ENCODE data around the gene FBXW4. TPM values are rescaled to one million over a fixed set of nuclear protein-coding genes. Genes with fewer than 3 reads are reported as not detected.

The FBXW4 gene
- total RNA-seq, 1 donor from 2014 or later, result 36.0 TPM

DNA sequence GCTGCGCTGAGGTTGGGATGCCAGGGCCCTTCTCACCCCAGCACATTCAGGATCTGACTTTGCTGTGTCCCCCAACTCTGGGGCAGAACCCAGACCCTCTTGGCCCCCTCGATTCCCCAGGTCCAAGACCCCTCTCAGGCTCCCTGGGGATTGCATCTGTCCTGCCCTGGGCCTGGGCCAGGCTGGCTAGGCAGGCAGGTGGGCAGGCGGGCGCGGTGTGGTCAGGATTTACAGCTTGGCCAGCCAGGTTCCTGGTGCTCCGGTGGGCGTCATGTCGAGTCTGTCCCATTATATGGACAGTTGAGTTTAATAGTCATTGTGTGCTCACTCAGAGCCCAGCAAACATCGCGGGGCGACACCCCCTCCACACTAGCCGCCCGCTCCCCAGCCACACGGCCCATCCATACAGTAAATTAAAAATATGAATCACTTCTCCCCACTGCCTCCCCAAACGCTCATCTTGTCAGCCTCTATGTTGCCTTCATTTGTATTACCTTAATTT is 130.4 kb downstream of the FBXW4 start:
- peaks cover 2% of the 10 kb centered on the region for H3K36me3 Mint-ChIP-seq (ENCODE audit: low read depth, unreplicated experiment)
- peaks cover 2% of the 10 kb centered on the region for H3K4me1 Mint-ChIP-seq (ENCODE audit: unreplicated experiment)
- DNase-seq (ENCODE audit: low spot score), result no peak
- peaks cover 26% of the 10 kb centered on the region for H3K27me3 Mint-ChIP-seq (ENCODE audit: unreplicated experiment)
- H3K27ac Mint-ChIP-seq (ENCODE audit: unreplicated experiment), result no peak overlapping the region
- TF ChIP-seq, protein P1, sequence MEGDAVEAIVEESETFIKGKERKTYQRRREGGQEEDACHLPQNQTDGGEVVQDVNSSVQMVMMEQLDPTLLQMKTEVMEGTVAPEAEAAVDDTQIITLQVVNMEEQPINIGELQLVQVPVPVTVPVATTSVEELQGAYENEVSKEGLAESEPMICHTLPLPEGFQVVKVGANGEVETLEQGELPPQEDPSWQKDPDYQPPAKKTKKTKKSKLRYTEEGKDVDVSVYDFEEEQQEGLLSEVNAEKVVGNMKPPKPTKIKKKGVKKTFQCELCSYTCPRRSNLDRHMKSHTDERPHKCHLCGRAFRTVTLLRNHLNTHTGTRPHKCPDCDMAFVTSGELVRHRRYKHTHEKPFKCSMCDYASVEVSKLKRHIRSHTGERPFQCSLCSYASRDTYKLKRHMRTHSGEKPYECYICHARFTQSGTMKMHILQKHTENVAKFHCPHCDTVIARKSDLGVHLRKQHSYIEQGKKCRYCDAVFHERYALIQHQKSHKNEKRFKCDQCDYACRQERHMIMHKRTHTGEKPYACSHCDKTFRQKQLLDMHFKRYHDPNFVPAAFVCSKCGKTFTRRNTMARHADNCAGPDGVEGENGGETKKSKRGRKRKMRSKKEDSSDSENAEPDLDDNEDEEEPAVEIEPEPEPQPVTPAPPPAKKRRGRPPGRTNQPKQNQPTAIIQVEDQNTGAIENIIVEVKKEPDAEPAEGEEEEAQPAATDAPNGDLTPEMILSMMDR (IDR thresholded peaks at IDR 0.05; ENCODE audit: unreplicated experiment), result no peak
- no peaks in the 10 kb centered on the region for H3K9me3 Mint-ChIP-seq (ENCODE audit: unreplicated experiment)
- no peak overlapping the region for H3K4me3 Mint-ChIP-seq (ENCODE audit: unreplicated experiment)

DNA sequence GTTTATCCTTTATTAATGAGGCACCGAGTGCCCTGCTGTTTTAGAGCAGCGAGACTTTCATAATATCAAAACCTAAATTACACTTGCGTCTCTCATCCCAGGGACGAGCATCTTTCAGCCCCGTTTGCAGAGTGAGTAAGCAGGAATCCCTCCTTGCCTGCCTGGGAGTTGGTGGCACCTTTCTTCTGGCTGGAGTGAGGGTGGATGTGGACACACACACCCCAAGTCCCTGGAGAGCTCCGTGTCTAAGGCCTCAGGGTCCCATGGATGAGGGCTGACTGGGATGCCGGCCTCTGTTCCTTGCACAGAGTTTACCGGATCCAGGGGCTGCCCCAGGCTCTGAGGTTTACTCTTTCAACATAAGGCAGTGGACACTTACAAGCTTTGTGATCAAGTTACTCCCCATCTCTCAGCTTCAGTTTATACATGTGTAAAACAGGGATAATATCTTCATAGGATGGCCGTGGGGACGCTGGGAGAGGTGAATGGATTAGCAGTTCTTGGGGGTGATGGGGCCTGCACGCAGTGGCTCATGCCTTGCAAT is 131.4 kb downstream of the FBXW4 start:
- H3K27ac Mint-ChIP-seq (ENCODE audit: unreplicated experiment), result no peak overlapping the region
- peaks cover 2% of the 10 kb centered on the region for H3K4me1 Mint-ChIP-seq (ENCODE audit: unreplicated experiment)
- no peak for DNase-seq (ENCODE audit: low spot score)
- no peak overlapping the region for H3K4me3 Mint-ChIP-seq (ENCODE audit: unreplicated experiment)
- TF ChIP-seq, protein P1 (IDR thresholded peaks at IDR 0.05; ENCODE audit: unreplicated experiment), result no peak
- H3K27me3 Mint-ChIP-seq (ENCODE audit: unreplicated experiment), result peaks cover 26% of the 10 kb centered on the region
- H3K9me3 Mint-ChIP-seq (ENCODE audit: unreplicated experiment), result no peaks in the 10 kb centered on the region
- peaks cover 3% of the 10 kb centered on the region for H3K36me3 Mint-ChIP-seq (ENCODE audit: low read depth, unreplicated experiment)

DNA sequence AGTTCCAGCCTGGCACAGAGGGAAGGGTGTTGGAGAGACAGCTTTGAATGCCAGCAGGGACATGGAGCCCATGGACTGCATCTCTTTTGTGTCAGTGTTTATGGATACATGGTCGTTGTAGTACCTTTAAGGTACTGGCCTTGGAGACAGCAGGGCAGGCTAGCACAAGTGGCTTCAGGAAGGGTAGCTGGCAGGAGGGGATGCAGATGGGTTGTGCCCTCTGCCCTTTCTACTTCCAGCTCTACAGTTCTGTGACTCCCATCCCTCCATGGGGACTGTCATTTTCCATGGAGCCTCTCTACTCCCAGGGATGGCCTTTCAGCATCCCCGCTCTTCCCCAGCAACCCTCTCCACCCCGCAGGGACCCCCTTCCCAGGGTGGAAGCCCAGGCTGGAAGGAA is 132.0 kb downstream of the FBXW4 start:
- Mint-ChIP-seq H3K27me3 (ENCODE audit: unreplicated experiment) (peaks cover 25% of the 10 kb centered on the region), H3K9me3 (ENCODE audit: unreplicated experiment) (no peaks in the 10 kb centered on the region), H3K4me3 (ENCODE audit: unreplicated experiment) (no peak overlapping the region), H3K27ac (ENCODE audit: unreplicated experiment) (no peak overlapping the region), H3K36me3 (ENCODE audit: low read depth, unreplicated experiment) (peaks cover 3% of the 10 kb centered on the region), H3K4me1 (ENCODE audit: unreplicated experiment) (peaks cover 2% of the 10 kb centered on the region)
- DNase-seq (ENCODE audit: low spot score), result no peak
- TF ChIP-seq, protein P1 (IDR thresholded peaks at IDR 0.05; ENCODE audit: unreplicated experiment), result no peak

DNA sequence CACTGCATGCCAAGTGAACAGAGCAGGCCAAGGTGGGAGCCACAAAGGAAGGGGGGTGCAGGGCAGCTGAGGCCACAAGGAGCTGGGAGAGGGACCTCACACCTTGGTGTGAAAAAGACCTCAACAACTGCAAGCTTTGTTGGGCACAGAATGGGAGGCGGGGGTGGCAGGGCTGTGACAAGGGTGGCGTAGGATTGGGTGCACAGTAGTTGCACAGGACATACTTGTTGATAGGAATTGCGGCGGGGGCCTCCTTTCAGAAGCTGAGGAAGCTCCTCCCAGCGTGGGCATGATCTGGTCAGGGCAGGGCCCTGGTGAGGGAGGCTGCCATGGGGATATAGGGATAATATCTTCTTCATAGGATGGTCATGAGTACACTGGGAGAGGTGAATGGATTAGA is 132.7 kb downstream of the FBXW4 start:
- Mint-ChIP-seq H3K27ac (ENCODE audit: unreplicated experiment) (no peak overlapping the region), H3K4me1 (ENCODE audit: unreplicated experiment) (peaks cover 2% of the 10 kb centered on the region), H3K36me3 (ENCODE audit: low read depth, unreplicated experiment) (peaks cover 3% of the 10 kb centered on the region), H3K9me3 (ENCODE audit: unreplicated experiment) (no peaks in the 10 kb centered on the region), H3K4me3 (ENCODE audit: unreplicated experiment) (no peak overlapping the region), H3K27me3 (ENCODE audit: unreplicated experiment) (peaks cover 19% of the 10 kb centered on the region)
- TF ChIP-seq, protein P1 (IDR thresholded peaks at IDR 0.05; ENCODE audit: unreplicated experiment), result no peak
- no peak for DNase-seq (ENCODE audit: low spot score)

DNA sequence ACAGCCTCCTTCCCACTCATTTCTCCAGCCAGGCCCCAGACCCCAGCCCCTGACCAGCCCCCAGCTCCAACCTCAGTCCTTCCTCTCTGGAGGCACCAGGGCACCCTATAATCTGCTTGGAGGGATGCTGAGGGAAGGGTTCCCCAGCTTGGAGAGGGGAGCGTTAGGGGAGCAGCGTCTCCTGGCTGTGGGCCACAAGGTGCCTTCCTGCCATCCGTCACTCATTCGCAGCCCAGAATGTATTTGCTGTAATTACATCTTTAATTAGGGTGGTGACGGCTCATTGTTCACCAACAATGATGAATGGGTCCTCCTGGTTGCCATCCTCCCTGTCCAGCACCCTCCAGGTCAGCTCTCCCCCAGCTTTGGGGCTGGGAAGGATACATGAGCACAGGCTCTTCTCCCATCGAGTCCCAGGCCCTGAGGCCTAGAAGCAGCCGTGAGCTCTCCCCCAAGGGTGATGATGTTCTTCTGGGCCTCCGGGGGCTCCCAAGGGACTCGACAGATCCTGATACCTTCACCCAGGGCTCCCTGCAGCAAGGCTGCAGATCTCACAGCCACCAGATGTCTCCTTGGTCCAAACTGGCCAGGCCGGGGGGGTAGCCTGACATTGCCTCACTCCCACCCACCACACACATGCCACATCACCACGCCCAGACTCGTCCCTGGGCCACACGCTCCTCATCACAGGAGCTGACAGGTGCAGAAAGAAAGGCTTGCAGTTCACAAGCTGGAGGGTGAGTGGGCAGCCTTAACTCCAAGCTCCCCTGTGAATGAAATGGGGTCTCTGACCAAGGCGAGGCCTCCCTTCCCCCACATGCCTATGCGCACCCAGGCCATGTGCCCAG is 133.7 kb downstream of the FBXW4 start:
- Mint-ChIP-seq H3K36me3 (ENCODE audit: low read depth, unreplicated experiment) (peaks cover 3% of the 10 kb centered on the region), H3K4me3 (ENCODE audit: unreplicated experiment) (no peak overlapping the region), H3K9me3 (ENCODE audit: unreplicated experiment) (no peaks in the 10 kb centered on the region), H3K27me3 (ENCODE audit: unreplicated experiment) (peaks cover 13% of the 10 kb centered on the region), H3K4me1 (ENCODE audit: unreplicated experiment) (no peaks in the 10 kb centered on the region), H3K27ac (ENCODE audit: unreplicated experiment) (no peak overlapping the region)
- TF ChIP-seq, protein P1 (IDR thresholded peaks at IDR 0.05; ENCODE audit: unreplicated experiment), result no peak
- no peak for DNase-seq (ENCODE audit: low spot score)

Measured in endothelial cell (in vitro differentiated cells).